Effector CD4-positive, alpha-beta T cell (primary cell): Measurements from ENCODE around the gene AVL9.
"Not testable (repeated sequence)": the region's sequence is repeated elsewhere in the genome, so short reads cannot be mapped to it uniquely, and the experiment has no call there.

Experiments used
- DNase-seq: peaks from one replicate; pipeline ENCODE4 v3.0.0-alpha.2; 2020
- total RNA-seq: gene quantifications from one replicate; lab custom pipeline; 2026; lab: John Stamatoyannopoulos, UW

AVL9 gene
- 64.0 reads per million, percentile 74 among the genes with 10 or more reads in this experiment for total RNA-seq

- peak; percentile 97 for DNase-seq
These were observed at the start of gene AVL9 for GRCh38 chr7:32495298-32496051. AVL9 (plus strand) TSS chr7:32495489; CDS start chr7:32495710, 221 bp downstream.

- DNase-seq = no peak
These were observed 48.1 kb upstream of the AVL9 start for GRCh38 chr7:32447218-32447617.

- no peak for DNase-seq
These were observed 41.8 kb upstream of the AVL9 start for GRCh38 chr7:32453341-32454011.

- no peak for DNase-seq
These were observed 37.3 kb upstream of the AVL9 start for GRCh38 chr7:32458025-32458424.

GRCh38 chr7:32459788-32460187, 35.5 kb upstream of the AVL9 start:
- DNase-seq = no peak

- DNase-seq = no peak
These were observed 33.8 kb upstream of the AVL9 start for GRCh38 chr7:32461484-32461883.

GRCh38 chr7:32462451-32462850, 32.8 kb upstream of the AVL9 start:
- no peak for DNase-seq

GRCh38 chr7:32462977-32463376, 32.3 kb upstream of the AVL9 start:
- no peak for DNase-seq

GRCh38 chr7:32464641-32465416, 30.5 kb upstream of the AVL9 start:
- DNase-seq = not testable (repeated sequence)

GRCh38 chr7:32470004-32470403, 25.3 kb upstream of the AVL9 start:
- not testable (repeated sequence) for DNase-seq

- DNase-seq = no peak
These were observed 24.4 kb upstream of the AVL9 start for GRCh38 chr7:32470871-32471270.

GRCh38 chr7:32472015-32472414, 23.3 kb upstream of the AVL9 start:
- no peak for DNase-seq

GRCh38 chr7:32474008-32474407, 21.3 kb upstream of the AVL9 start:
- no peak for DNase-seq

GRCh38 chr7:32476816-32477648, 18.3 kb upstream of the AVL9 start:
- no peak for DNase-seq

GRCh38 chr7:32477649-32477980, 17.7 kb upstream of the AVL9 start:
- DNase-seq = no peak

GRCh38 chr7:32479574-32480200, 15.6 kb upstream of the AVL9 start:
- DNase-seq = no peak

GRCh38 chr7:32481176-32481575, 14.1 kb upstream of the AVL9 start:
- DNase-seq = no peak

GRCh38 chr7:32481921-32482320, 13.4 kb upstream of the AVL9 start:
- no peak for DNase-seq

- no peak for DNase-seq
These were observed 5.5 kb upstream of the AVL9 start for GRCh38 chr7:32489788-32490126.

- peak; percentile 86 for DNase-seq
These were observed 5.0 kb upstream of the AVL9 start, which contains the start of gene LSM5 for GRCh38 chr7:32490127-32490796. LSM5 (minus strand) TSS chr7:32490380; CDS start chr7:32490365, 15 bp downstream.

GRCh38 chr7:32494946-32495297, 367 bp upstream of the AVL9 start:
- no peak for DNase-seq
